Ovary (tissue), 3 donors: ENCODE data around the gene MUCL3.

ENCODE experiments used
- CTCF ChIP-seq, 3 donors: fragments of 450-650 bp in 2 of 3; fragments of 200-600 bp in 1 of 3; IDR thresholded peaks; one replicate each; pipeline versions ENCODE4 v1.5.1 to v1.8.0; 2016 to 2022; ENCODE audit warnings: antibody characterized with exemption in 3 of 3, mild to moderate bottlenecking in 1 of 3
- EP300 ChIP-seq: sonication (generic); formaldehyde crosslinking; IDR thresholded peaks from one replicate; pipeline ENCODE4 v1.6.1; 2017; ENCODE audit warnings: antibody characterized with exemption
- donor health status: DM: no; HTN: no; CAD: no.

- no peak for TF ChIP-seq CTCF (IDR thresholded peaks at IDR 0.05)
- TF ChIP-seq EP300: no peak
Measured at GRCh38 chr6:30893001-30893591, 47.7 kb upstream of the MUCL3 start.
